Stimulated activated CD8-positive, alpha-beta memory T cell treated with anti-CD3 and anti-CD28 coated beads, Interleukin-4, amount 100 ng/mL, for 24 hours (primary cell): ENCODE results near the gene MXI1.
A peak's percentile ranks its signal among the peaks of the same experiment; 100 is the strongest.

ENCODE experiments used
- DNase-seq: peaks from one replicate; pipeline ENCODE4 v3.0.0-alpha.2; 2020; ENCODE audit warnings: low read depth

The MXI1 gene

DNA sequence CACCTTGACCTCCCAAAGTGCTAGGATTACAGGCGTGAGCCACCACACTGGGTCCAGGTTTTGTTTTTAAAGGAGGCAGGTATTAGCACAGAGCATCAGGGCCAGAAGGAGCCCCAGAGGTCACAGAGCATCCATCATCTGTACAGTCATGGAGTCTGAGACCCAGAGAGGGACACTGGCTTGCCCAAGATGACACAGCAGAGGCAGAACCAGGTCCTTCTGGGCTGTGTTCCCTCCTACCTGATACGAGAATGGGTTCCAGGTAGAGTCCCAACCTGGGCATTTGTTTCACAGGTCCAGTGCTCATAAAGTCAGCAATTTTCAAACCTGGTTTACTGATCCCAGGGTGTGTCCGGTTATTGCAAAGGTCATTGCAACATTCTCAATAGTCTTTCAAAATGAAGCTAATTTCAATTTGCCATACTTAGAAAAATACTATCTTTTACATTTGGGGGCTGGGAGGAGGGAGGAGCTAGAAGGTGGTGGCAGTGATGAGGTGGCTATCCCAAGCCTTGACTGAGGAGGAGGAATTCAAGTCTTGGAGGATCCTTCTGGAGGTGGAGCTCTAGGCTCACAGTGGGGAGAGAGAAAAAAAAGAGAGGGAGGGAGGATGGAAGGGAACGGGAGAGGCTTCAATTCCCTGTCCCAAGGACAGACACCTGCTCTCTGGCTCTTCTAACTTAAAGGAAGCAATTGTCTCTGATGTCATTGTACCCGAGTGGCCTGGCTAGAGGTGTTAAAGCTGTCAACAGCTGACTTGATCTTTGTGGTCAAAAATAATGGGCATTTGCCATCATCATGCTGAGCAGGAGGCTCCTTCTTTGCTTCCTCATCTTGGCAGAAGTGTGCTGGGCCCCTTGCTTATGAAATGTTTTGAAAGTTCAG, 8.1 kb downstream of the MXI1 start:
- no peak for DNase-seq

DNA sequence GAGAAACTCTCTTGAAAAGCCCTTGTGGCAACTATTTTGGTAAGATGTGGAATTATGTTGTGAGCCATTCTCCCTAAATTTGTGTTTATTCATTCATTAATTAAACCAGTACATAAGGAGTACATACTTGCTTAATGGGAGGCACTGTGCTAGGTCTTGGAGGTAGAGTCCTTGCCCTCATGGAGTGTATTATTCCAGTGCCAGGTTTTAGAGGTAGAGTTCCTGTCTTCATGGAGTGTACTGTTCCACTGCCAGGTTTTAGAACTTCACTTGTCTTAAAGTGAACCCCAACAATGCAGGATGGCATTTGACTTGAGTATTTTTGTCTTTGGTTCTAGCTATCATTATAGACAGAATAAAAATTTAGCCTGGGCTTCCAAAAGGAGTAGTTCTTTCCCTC, 8.8 kb downstream of the MXI1 start:
- no peak for DNase-seq

DNA sequence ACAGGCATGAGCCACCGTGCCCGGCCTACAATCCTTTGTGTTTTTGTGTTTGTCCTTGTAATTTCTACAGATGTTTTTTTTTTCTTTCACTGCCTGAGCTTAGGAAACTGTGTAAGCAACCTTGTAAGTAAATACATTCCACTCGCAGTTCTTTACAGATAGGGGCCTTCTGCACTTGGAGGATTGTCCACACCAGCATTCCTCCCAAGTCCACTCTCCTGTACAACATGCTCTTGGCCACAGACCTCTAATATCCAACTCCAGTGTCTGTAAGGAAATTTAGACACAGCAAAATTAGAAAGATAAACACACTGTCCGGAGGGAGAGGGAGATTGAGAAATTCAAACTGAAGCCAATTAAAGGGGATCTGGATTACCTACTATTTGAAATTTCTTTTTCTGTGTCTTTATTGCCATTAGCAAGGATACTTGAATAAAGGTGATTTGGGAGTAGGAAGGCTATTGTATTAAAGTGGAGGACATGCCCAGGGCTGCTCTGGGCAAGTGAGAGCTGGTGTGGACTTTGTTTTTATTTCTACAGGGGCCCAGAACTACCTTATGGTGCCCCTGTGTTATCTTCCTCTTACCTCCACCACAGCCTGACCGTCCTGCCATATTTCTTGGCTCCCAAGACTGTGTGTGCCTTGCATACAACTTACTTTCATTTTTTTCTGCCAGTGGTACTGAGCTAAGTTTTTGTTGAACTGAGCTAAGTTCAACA, 9.7 kb downstream of the MXI1 start:
- no peak for DNase-seq

DNA sequence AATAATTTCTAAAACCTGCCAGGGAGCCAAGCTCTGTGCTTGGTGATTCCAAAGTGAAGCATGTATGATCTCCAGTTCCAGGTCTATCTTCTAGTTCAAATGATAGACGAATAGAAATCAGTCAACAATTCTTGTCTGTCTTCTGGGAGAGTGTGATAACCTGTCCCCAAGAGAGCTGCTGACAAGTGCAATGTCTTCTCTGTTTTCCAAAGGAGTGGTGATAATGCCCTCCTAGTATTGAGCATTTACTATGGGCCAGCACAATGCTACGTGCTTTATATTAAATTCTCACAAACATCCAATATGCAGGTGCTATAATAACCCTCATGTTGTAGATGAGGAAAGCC, 10.2 kb downstream of the MXI1 start:
- DNase-seq, result no peak

DNA sequence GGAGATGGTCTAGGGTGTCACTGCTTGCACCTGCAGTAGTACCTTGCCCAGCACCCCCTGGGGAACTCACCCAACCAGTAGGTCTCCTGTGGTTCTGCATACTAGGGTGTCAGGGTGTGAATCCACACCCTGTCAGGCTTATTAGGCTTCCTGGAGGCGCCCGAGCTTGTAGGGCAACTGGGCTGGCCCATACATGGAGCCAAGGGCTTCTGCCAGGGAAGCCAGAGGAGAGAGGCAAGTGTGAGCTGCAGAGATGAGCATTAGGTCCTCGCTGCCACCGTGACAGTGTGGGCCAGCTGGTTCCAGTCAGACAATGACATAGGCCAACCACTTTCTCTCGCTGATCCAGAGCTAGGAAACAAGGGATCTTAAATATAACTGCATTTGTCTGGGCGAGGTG, 11.2 kb downstream of the MXI1 start:
- DNase-seq, result no peak

DNA sequence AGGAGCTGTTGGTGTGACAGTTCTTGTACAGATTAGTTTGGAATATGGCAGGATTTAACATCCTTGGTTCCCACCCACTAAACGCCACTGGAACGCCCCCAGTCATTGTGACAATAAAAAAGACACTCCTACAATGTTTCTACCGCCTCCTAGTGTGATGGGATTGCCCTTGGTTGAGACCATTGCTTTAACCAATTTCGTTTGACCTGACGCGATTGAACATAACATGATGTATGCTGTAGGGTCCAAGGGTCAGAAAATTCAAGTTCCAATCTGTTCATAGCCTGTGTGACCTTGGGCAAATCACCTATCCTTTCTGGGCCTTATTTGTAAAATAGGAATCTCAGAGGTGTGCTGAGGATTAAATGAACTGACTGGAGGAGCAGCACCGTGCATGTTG, 12.5 kb downstream of the MXI1 start:
- no peak for DNase-seq

DNA sequence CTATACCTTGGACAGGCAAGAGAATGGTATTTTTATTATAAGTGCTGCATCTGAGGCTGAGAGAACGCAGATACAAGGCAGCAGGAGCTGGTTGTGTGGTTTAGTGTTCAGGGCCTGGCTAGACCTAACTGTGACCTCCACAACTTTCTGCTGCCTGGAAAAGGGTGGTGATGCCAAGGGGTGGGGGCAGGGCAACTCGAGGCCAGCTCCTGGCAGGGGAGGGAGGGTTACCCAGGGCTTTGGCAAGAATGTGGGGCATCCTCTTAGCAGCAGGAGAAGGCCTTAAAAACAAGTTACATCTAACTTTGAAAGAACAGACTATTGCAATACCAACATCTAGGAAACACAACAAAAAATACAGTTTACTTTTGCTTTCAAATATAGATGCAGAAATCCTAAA, 13.0 kb downstream of the MXI1 start:
- no peak for DNase-seq

DNA sequence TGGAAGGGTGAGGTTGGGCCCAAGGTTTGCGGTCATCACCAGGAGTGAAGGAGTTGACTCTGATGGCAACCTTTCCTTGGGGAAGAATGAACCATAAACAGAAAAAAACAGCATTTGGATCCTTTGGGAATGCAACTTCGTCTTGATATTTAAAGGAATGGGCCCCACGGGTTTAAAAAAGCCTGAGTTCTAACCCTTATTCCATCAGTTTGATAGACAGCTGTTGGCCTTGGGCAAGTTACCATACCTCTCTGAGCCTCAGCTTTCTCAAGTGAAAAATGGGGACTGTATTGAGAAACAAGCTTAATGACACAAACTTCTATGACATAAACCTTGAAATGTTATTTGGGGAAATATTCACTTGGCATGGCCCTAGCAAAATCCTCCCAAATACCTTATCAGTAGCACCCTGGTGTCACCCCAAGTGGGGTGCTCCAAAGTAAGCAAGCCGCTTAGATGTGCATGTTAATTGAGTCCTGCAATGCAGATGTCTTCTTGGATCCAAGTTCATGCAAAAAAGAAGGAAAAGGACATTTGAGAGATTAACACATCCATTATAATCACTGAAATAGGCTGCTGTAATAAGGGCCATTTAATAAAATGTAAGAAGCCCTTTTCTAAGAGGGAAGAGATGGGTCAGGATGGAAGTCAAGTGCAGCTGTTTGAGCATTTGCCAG, 13.8 kb downstream of the MXI1 start:
- no peak for DNase-seq

DNA sequence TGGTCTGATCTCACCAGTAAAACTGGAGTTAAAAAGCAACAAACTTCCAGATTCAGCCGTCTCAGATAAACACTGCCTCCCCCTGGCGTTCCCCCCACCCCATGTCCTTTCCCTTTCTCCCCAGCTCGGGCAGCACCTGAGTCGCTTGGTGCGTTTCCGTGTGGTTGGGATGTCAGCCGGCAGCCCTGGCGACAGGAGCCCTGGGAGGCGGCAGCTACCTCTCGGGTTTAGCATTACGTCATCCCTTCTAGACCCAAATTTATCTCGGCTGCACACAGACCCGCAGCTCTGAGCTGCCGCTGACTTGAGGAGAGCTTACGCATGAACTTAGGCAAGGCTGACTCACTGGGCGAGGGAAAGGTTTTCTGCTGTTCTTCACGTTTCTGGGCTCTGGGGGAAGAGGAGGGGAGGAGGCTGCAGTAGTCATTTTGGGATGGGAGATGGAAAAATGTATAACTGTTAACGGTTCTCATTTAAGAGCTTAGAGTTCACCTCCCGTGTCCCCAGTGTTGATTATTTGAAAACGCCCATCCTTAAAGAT, 14.4 kb downstream of the MXI1 start:
- DNase-seq, result peak; percentile 53

DNA sequence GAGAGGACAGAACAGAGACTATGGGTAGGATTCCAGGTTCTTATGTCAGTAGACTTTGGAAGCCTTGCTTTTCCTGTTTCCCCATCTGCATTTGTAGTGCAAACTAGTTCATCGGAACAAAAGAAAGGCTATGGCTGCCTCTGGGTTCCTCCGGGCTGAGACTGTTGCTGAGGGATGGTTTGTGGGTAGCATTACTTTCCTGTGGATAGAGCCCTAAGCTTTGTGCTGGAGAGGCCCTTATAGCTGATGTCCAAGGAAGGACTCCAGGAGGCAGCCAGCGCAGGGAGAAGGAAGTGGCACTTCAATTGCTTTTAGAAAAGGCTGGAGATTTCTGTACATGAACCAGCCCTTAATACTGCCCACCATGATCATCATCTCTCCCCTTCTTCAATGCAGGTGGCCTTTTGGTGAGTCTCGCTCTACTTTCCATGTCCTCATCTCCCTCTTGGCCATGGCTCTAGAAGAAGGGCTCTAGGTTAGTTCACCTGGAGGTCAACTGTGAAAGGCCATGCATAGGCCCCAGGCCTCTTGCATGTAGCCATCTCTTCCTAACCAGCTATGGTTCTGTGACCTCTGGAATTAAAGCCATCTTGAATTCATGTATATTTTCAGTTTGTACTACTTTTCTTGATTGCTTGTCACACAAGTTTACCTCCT, 15.4 kb downstream of the MXI1 start:
- no peak for DNase-seq

DNA sequence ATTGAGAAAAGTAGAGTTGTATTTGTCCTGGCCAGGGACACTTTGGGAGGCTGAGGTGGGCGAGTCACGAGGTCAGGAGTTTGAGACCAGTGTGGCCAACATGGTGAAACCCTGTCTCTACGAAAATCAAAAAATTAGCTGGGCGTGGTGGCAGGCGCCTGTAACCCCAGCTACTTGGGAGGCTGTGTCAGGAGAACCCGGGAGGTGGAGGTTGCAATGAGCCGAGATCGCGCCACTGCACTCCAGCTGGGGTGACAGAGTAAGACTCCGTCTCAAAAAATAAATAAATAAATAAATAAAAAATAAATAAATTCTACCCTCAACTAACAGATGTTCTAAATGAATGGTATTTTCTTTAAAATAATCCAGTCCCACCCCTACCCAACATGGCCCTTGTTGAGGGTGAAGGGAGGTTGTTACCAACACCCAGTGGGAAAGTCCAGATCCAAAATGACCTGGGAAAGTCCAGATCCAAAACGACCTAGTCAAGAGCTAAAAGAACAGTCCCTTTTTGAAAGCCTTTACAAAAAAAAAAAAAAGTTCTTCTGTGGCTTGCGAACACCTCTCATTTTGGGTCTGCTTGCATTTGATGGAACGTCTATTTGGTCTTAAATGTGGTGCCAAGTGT, 16.0 kb downstream of the MXI1 start:
- no peak for DNase-seq

DNA sequence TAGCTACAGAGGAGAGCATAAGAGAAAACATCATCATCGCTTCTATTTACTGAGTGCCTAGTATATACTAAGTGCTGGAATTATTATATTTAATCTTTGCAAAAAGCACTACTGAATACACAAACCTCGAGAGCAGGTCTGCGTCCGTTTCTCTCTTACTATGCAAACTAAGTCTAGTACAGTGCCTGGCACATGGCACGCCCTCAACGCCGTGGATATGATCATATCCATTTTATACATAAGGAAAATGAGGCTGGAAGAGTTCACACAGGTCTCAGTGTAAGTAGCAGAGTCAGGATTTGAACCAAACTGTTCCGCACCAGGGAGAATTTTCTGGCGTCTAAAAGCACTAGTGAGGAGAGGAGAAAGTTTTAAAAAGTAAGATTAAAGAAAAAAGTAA, 17.6 kb downstream of the MXI1 start:
- DNase-seq, result no peak

DNA sequence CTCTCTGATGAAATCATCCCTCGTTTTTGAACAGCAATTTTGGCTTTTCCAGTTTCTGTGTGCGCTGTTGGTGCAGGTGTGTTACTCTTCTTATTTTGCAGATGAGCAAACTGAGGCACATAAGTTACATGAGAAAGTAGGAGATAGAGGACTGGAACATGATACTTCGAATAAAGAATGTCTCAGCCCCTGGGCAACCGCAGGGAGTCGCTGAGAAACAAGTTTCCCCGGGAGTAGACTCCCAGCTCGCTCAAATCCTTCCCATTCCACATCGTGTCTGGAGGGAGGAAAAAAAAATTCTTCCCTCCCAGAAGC, 18.0 kb downstream of the MXI1 start:
- DNase-seq, result no peak

DNA sequence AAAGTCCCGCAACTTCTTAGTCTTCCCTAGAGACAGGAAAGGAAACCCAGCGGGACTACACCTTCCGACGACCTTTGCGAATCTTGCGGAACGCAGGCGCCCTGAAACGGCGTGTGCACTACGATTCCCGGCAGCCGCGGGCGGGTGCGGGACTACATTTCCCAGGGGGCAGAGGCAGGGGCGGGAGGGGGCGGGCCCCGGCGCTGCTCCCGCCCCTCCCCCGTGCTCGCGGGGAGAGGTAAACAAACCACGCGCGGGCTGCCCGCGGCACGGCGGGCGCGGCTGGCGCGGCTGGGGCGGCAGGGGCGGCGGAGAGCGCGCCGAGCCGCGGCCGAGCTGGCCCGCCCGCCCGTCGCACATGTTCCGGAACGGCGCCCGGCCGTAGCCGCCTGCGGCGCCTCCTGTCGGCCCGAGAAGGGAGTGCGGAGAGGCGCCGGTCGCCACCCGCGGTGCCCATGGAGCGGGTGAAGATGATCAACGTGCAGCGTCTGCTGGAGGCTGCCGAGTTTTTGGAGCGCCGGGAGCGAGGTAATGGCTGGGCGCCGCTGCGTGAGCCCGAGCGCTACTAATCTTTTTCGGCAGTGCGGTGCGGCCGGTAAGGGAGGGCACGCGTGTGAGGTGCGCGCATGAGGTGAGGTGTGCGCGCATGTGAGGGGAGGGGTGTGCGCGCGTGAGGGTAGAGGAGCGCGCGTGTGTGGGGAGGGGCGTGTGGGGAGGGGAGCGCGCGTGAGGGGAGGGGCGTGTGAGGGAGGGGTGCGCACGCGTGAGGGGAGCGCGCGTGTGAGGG, 18.5 kb downstream of the MXI1 start:
- peak; percentile 78 for DNase-seq

DNA sequence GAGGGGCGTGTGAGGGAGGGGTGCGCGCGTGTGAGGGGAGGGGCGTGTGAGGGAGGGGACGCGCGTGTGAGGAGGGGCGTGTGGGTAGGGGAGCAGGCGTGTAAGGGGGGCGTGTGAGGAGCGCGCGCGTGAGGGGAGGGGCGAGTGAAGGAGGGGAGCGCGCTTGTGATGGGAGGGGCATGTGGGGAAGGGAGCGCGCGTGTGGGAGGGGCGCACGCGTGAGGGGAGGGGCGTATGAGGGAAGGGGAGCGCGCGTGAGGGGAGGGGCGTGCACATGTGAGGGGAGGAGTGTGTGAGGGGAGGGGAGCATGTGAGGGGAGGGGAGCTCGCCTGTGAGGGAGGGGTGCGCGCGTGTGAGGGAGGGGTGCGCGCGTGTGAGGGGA, 19.1 kb downstream of the MXI1 start:
- DNase-seq, result peak; percentile 76

DNA sequence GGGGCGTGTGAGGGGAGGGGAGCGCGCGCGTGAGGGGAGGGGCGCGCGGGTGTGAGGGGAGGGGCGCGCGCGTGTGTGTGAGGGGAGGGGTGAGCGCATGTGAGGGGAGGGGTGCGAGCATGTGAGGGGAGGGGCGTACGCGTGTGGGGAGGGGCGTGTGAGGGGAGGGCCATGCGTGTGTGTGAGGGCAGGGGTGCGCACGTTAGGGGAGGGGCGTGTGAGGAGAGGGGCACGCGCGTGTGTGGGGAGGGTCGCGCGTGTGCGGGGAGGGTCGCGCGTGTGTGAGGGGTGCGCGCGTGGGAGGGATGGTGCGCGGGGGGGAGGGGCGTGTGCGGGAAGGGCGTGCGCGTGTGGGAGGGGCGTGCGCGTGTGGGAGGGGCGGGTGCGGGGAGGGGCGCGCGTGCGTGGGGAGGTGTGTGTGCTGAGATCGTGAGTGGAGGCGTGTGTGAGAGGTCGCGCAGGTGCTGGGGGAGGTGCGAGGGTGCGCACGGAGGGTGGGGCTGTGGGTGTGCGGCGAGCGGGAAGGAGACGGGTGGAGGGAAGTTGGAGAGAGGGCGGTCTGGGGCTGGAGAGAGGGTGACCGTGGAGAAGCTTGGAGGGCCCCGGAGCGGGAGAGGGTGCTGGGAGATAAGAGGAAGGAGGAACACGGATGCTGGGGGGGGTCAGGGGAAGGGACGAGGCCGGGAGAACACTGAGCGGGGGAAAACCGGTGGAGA, 19.7 kb downstream of the MXI1 start:
- peak; percentile 58 for DNase-seq

DNA sequence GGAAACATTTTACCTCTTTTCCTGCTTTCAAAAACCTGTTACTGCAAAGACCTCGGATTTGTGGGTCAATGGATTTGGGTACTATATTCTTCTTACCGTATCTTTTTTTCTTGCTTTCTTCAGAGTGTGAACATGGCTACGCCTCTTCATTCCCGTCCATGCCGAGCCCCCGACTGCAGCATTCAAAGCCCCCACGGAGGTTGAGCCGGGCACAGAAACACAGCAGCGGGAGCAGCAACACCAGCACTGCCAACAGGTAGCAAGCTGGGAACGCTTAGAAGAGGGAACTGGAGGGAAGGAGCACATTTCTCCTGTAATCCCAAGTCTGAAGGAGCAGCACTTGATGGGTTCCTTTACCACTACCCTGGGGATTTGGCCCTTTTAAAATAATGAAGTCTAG, 20.7 kb downstream of the MXI1 start:
- no peak for DNase-seq

DNA sequence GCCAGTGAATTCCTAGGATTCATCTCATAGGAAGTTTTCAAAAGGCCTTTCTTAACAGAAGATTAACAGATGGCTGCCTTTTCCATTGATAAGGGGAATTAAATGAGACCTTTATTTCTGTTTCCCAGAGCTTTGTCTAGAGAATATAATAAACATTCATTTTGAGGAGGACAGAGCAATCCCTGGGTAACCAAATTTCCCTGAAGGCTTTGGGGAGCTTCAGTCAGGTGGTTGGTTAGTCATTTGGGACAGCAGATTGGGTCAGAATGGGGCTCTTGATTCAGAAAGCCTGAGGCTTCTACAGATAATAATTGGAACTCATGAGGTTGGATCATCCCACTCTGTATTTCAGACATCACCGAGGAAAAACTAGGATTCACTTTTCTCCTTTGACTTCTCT, 21.8 kb downstream of the MXI1 start:
- DNase-seq, result no peak

DNA sequence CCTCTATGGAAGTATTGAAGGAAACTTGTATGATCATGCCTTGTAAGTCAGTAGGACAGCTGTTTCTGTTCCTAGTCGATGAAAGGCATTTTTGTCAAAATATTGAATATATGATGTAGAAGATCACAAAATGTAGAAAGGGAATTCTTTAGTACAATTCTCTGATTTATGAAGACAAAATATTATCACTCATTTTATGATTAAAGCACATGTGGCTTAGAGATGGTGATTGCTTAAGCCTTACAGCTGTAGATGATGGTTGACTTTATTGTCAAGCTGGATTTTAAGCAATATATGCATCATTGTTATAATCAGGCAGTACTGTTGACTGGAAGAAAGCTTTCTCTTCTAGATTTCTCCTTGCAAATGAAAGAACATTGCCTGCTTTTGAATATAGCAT, 26.4 kb downstream of the MXI1 start:
- DNase-seq, result no peak

DNA sequence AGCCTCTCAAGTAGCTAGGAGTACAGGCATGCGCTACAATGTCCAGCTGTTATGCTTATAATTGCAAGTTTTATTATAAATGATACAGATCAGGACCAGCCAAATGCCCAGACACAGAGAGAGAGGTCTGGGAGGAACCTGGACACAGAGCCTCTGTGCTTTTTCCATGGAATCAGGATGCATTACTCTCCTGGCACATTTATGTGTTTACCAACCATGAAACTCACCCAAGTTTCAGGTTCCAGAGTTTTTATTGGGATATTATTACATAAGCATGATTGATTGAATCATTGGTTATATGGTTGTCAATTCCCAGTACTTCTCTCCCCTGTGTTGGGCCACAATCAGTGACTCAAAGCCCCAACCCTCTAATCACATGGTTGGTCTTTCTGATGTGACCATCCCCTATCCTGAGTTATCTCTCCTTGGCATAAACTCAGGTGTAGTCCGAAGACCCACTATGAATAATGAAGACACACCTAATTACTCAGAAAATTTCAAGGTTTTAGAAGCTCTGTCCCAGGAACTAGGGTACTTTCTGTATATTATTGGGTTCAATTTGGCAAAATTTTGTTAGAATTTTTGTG, 30.6 kb downstream of the MXI1 start:
- no peak for DNase-seq
